HG02981 (cell line): ENCODE data around the gene HOXA11.

ENCODE experiments used
- ATAC-seq: cut with Tn5 transposase; IDR thresholded peaks from one replicate; pipeline ENCODE4 v1.9.1; 2021; ENCODE audit warnings: mild to moderate bottlenecking, moderate library complexity; ENCODE audit not compliant: unreplicated experiment

The HOXA11 gene

GRCh38 chr7:27148756-27149641 lies 36.0 kb downstream of the HOXA11 start:
- no peak for ATAC-seq

GRCh38 chr7:27148031-27148755 lies 36.8 kb downstream of the HOXA11 start:
- no peak for ATAC-seq

GRCh38 chr7:27147199-27148030 lies 37.6 kb downstream of the HOXA11 start, which contains the start of gene HOXA6:
Gene HOXA6 (minus strand): TSS chr7:27147774. CDS start chr7:27147749, 25 bp downstream.
- ATAC-seq: no peak

- no peak for ATAC-seq
Measured at GRCh38 chr7:27146491-27147198, 38.4 kb downstream of the HOXA11 start.

- no peak for ATAC-seq
Measured at GRCh38 chr7:27145914-27146412, 39.1 kb downstream of the HOXA11 start.

DNA sequence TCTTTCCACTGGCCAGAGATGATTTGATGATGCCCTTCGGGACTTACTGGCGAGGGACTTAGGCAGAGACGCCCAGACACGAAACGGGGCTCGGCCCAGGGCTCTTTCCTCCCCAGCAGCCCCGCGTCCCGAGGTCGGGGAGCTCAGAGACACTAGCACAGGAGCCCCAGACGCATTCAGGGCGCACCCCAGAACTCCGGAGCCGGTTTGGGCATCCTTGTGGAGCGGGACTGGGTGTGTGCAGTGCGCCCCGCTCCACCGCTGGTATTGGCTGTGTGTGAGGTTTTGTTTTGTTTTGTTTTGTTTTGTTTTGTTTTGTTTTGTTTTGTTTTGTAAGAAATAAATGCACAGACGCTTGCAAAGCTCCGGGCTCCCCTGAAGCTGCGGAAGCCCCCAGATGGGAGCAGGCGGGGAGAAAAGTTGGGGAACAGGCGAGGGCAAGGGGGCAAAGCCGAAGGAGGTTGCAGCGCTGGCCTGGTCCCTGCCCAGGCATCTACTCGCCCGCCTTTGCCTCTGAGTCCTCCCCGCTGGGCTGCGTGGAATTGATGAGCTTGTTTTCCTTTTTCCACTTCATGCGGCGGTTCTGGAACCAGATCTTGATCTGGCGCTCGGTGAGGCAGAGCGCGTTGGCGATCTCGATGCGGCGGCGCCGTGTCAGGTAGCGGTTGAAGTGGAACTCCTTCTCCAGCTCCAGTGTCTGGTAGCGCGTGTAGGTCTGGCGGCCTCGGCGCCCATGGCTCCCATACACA lies 39.7 kb downstream of the HOXA11 start:
- no peak for ATAC-seq

DNA sequence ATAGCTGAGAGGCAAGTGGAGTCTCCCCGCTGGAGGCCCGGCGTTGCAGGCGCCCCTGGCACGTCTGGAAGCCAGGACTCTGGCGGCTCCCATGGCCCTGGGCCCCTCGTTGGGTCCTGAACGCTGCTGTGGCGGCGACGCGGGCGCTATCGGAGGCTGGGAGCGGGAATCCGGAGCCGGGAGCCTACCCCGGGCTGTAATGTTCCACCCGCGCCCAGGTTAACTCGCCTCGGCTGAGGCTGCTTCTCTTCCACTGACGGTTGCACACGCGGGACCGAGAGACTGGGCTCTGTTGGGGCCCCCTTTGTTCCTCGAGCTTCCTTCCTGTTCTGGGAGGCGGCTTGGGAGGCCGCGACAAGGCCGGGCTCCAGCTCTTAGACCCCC lies 40.3 kb downstream of the HOXA11 start:
- no peak for ATAC-seq

GRCh38 chr7:27143950-27144780 lies 40.9 kb downstream of the HOXA11 start:
- no peak for ATAC-seq

DNA sequence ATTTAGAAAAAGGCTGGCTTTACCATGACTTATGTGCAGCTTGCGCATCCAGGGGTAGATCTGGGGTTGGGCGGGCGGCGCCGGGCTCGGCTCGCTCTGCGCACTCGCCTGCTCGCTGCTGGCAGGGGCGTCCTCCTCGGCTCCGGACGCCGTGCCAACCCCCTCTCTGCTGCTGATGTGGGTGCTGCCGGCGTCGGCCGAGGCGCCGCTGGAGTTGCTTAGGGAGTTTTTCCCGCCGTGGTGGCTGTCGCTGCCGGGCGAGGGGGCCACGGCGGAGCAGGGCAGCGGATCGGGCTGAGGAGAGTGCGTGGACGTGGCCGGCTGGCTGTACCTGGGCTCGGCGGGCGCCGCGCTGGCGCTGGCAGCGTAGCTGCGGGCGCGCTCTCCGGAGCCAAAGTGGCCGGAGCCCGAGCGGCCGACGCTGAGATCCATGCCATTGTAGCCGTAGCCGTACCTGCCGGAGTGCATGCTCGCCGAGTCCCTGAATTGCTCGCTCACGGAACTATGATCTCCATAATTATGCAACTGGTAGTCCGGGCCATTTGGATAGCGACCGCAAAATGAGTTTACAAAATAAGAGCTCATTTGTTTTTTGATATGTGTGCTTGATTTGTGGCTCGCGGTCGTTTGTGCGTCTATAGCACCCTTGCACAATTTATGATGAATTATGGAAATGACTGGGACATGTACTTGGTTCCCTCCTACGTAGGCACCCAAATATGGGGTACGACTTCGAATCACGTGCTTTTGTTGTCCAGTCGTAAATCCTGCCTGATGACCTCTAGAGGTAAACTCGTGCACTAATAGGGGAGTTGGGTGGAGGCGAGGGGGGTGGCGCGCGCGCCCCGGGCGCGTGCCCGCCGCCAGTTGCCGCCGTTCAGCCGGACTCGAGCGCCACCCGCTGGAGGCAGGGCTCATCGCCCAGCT lies 41.7 kb downstream of the HOXA11 start, which contains the start of gene HOXA5:
Gene HOXA5 (minus strand): TSS at position 659 of the 927 bp plus-strand sequence. CDS start 74 bp downstream, at position 585.
- ATAC-seq: no peak

- no peak for ATAC-seq
Measured at GRCh38 chr7:27142580-27143022, 42.4 kb downstream of the HOXA11 start.

DNA sequence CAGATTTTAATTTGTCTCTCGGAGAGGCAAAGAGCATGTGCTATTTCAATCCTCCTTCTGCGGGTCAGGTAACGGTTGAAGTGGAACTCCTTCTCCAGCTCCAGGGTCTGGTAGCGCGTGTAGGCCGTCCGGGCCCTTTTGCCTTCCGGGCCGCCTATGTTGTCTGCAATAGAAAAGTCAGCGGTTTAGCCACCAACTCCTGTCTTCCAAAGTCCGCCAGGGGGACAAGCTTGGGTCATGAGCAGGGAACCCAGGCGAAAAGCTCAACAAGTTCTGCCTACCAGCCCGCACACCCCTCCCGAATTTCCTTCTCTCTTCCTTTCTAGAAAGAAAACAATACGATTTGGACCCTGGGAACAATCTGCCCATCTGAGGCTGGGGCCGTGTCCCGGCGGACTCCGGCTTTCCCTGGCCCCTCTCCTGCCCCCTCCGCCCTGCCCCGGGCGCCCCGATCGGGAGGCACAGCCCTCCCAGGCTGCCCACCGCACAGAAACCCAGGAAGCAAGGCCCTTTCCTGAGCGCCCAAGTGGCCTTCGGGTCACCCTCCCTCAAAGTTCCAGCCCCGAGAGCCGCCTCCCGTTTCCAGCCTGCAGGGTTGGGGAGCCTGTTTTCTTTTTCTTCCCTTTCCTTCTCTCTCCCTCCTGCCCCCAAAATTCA lies 43.0 kb downstream of the HOXA11 start:
- ATAC-seq: no peak

GRCh38 chr7:27141137-27141922 lies 43.7 kb downstream of the HOXA11 start:
- no peak for ATAC-seq

DNA sequence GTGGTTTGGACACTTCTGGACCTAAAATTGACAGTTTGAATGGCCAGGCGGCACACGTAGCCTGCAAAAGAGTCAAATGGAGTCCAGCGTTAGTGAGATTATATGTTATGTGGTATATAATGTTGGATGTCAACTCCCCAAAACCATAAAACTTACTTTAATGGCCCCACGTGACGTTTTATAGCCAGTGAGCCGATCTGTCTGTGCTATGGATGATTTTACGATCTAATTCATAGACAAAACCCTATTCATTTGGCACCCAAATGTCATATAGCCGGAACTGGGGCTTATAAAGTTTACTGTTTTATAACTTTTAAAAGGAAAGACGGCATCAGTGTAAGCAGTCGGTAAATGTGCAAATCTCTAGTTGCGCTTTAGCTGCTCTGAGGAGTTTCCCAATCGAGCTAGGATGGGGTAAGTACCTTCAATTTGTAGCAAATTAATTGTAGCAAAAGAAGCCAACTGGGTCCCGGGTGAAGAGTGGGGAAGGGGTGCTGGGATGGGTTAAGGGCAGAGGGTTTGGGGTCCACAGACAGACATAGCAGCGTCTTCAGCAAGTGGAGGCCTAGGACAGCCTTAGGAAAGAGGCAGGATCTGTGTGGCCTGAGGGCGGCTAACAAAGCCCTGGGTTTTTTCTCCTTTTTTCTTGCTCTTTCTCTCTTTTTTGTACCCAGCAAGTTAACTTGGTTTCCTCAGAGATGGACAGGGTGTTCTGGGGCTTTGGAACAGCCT lies 44.7 kb downstream of the HOXA11 start:
- ATAC-seq: no peak

DNA sequence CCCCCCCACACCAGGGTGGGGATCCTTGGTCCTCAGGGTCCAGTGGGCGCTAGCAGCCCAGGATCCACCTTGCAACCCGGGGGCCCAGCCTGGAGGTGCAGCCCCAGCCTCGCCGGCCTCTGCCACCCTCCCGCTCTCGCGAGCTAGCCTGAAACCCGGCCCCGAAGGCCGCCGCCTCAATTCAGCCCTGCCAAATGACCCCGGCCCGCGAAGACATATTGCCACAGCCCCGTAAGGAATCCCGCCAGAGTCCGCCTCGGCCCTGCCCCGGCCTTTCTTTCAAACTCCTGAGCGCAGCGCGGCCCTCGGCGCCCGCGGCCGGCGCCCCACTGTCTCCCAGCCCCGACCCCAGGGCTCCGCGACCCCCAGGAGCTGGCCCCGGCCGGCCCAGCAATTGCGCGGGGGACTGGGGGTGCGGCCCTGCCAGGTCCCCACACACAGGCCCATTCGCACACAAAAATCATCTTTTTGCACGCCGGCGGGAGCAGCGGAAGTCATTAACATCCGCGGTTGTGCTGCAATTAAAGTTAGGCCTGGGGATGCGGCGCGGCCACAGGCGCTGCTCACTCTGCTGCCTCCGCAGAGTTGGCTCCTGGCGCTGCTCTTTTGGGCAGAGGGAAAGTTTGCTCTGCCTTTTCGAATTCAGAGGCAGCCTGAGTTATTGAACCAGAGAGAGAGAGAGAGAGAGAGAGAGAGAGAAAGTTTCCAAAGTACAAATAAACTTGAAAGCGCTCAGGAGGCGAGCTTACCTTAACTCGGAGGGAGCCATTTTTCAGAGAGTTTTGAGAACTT lies 45.5 kb downstream of the HOXA11 start:
- no peak for ATAC-seq

DNA sequence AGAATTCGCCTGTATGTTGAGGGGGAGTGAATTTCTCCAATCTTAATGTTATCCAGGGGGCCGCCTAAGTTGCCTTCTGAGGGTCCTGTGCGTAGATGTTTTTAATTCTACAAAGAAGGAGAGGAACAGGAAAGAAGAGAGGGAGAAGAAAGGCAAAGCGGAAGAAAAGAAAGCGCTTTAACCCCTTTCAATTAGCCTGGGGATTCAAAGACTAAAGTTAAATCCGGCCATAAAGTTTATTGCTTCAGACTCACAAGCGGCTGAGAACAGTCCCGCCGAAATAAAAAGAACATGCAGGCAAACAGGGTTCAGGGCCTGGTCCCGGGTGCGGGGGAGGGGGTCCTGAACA lies 46.1 kb downstream of the HOXA11 start:
- ATAC-seq: no peak
